HG03066 (cell line): Measurements from ENCODE around the gene PLEKHA6.

Source experiments
- ATAC-seq: cut with Tn5 transposase; IDR thresholded peaks from one replicate; pipeline ENCODE4 v1.9.1; 2021; ENCODE audit warnings: low read depth; ENCODE audit not compliant: unreplicated experiment

Gene PLEKHA6

GRCh38 chr1:204196068-204196795, 163.5 kb downstream of the PLEKHA6 start, which contains the start of gene KISS1:
KISS1 (minus strand) TSS chr1:204196491; CDS start chr1:204192876, 3,615 bp downstream.
- ATAC-seq, result no peak

- ATAC-seq, result no peak
Measured at GRCh38 chr1:204194771-204195170, 165.0 kb downstream of the PLEKHA6 start.

- ATAC-seq, result no peak
Measured at GRCh38 chr1:204194080-204194479, 165.6 kb downstream of the PLEKHA6 start.

- no peak for ATAC-seq
Measured at GRCh38 chr1:204192589-204193352, 167.0 kb downstream of the PLEKHA6 start.

GRCh38 chr1:204192046-204192445, 167.7 kb downstream of the PLEKHA6 start:
- no peak for ATAC-seq

- no peak for ATAC-seq
Measured at GRCh38 chr1:204191456-204191855, 168.3 kb downstream of the PLEKHA6 start.

GRCh38 chr1:204190212-204191211, 169.2 kb downstream of the PLEKHA6 start:
- ATAC-seq, result no peak

GRCh38 chr1:204188959-204189639, 170.6 kb downstream of the PLEKHA6 start:
- ATAC-seq, result no peak

GRCh38 chr1:204186597-204186996, 173.1 kb downstream of the PLEKHA6 start:
- no peak for ATAC-seq

GRCh38 chr1:204181116-204181515, 178.6 kb downstream of the PLEKHA6 start:
- no peak for ATAC-seq

- no peak for ATAC-seq
Measured at GRCh38 chr1:204180133-204180532, 179.6 kb downstream of the PLEKHA6 start.

GRCh38 chr1:204178487-204179281, 181.0 kb downstream of the PLEKHA6 start:
- ATAC-seq, result no peak

- no peak for ATAC-seq
Measured at GRCh38 chr1:204177133-204177532, 182.6 kb downstream of the PLEKHA6 start.

- no peak for ATAC-seq
Measured at GRCh38 chr1:204176049-204176448, 183.7 kb downstream of the PLEKHA6 start.

GRCh38 chr1:204174958-204175357, 184.8 kb downstream of the PLEKHA6 start:
- ATAC-seq, result no peak

- no peak for ATAC-seq
Measured at GRCh38 chr1:204172404-204173029, 187.2 kb downstream of the PLEKHA6 start.

GRCh38 chr1:204171751-204172178, 188.0 kb downstream of the PLEKHA6 start:
- no peak for ATAC-seq

GRCh38 chr1:204170494-204171155, 189.1 kb downstream of the PLEKHA6 start:
- no peak for ATAC-seq
